Activated T-cell treated with anti-CD3 and anti-CD28 coated beads, Interleukin-2, amount 50 U/mL, for 4 hours (primary cell): Measurements from ENCODE around the gene DMBX1. TPM values are rescaled to one million over a fixed set of nuclear protein-coding genes. Genes with fewer than 3 reads are reported as not detected.
A peak's percentile ranks its signal among the peaks of the same experiment; 100 is the strongest.

ENCODE experiments used
- ATAC-seq, 2 donors: fragments of 200-7000 bp; cut with Tn5 transposase; one replicate each; pipeline ENCODE4 v1.10.0; 2021
- DNase-seq: peaks from one replicate; pipeline ENCODE4 v3.0.0-alpha.2; 2020
- H3K27me3 Mint-ChIP-seq: one replicate; pipeline ENCODE4 v1.8.0; 2021; ENCODE audit warnings: low read depth, mixed read lengths
- H3K36me3 Mint-ChIP-seq: one replicate; pipeline ENCODE4 v1.8.0; 2022; ENCODE audit warnings: mixed read lengths; ENCODE audit not compliant: insufficient read depth
- H3K4me1 Mint-ChIP-seq: one replicate; pipeline ENCODE4 v1.8.0; 2021; ENCODE audit warnings: low read depth, mixed read lengths
- H3K4me3 Mint-ChIP-seq: one replicate; pipeline ENCODE4 v1.8.0; 2021; ENCODE audit warnings: mild to moderate bottlenecking, moderate library complexity, mixed read lengths
- H3K9me3 Mint-ChIP-seq: one replicate; pipeline ENCODE4 v1.8.0; 2021; ENCODE audit warnings: mixed read lengths
- total RNA-seq, 3 donors: library from RNA; stranded (reverse); gene quantifications; one replicate each; pipeline ENCODE4 v1.2.1, GENCODE V29; 2021

DMBX1 gene
- not detected for total RNA-seq

DNA sequence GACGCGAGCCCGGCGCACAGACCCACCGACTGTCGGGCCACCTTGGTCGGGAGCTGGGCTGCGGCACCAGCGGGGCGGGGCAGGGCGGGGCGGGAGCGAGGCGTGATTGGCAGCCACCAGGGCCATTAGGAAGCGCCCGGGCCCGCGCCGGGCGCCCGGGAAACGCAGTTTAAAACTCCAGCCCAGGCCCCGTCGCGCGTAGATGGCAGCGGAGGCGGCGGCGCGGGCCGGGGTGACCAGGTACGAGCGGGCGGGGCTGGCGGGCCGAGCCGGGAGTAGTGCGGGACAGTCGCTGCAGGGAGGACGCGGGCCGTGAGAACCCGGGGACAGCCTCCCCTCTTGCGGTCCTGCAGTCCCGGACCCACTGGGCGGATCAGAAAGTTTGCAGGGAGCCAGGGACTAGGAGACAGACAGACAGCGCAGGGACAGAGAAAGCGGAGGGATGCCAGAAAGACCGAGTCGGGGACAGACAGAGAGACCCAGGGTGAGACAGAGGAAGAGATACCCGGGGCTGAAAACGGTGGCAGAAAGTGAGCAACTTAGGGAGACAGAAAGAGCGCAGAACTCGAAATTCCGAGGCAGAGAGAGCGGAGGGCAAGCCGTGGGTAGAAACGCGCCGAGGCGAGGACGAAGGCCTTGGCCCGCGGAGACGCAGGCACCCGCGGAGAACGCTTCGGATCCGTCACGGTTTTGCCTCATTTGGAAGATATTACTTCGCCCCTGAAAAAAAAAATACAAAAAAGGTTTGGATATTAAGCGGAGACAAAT lies at the start of gene DMBX1:
Gene DMBX1, plus strand, starts transcription at position 199 of the 768 bp plus-strand sequence. CDS start 17,175 bp downstream, outside the sequence.
- peak within 1 kb of the TSS; percentile 78 for H3K4me3 Mint-ChIP-seq
- H3K27me3 Mint-ChIP-seq = peaks cover 89% of the 10 kb centered on the region
- DNase-seq = no peak
- peak; percentile 67 to 75 for ATAC-seq
- H3K36me3 Mint-ChIP-seq = no peaks in the 10 kb centered on the region
- no peaks in the 10 kb centered on the region for H3K9me3 Mint-ChIP-seq
- H3K4me1 Mint-ChIP-seq = peaks cover 22% of the 10 kb centered on the region

DNA sequence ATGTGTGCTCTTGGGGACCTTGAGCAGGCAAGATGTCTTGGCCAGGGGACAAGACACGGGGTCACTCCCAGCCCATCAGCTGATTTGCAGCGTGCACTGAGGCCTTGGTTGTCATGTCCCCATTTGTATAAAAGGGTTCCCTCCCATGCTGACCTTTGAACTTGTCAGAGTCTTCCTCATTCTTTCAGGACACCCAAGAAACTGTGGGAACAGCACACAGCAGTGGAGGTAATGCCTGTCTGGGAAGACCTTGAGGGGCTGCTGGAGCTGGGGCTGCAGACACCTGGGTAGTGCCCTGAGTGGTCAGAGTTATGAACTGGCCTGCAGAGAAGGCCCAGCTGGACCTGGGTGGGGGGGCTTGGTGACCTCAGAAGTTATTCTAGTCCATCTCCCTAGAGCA lies 49.2 kb upstream of the DMBX1 start:
- DNase-seq (no peak), ATAC-seq (no peak)
- no peaks in the 10 kb centered on the region for H3K9me3 Mint-ChIP-seq
- H3K27me3 Mint-ChIP-seq = peaks cover 5% of the 10 kb centered on the region
- H3K4me3 Mint-ChIP-seq = no peak overlapping the region
- H3K4me1 Mint-ChIP-seq = peaks cover 8% of the 10 kb centered on the region
- H3K36me3 Mint-ChIP-seq = no peaks in the 10 kb centered on the region

DNA sequence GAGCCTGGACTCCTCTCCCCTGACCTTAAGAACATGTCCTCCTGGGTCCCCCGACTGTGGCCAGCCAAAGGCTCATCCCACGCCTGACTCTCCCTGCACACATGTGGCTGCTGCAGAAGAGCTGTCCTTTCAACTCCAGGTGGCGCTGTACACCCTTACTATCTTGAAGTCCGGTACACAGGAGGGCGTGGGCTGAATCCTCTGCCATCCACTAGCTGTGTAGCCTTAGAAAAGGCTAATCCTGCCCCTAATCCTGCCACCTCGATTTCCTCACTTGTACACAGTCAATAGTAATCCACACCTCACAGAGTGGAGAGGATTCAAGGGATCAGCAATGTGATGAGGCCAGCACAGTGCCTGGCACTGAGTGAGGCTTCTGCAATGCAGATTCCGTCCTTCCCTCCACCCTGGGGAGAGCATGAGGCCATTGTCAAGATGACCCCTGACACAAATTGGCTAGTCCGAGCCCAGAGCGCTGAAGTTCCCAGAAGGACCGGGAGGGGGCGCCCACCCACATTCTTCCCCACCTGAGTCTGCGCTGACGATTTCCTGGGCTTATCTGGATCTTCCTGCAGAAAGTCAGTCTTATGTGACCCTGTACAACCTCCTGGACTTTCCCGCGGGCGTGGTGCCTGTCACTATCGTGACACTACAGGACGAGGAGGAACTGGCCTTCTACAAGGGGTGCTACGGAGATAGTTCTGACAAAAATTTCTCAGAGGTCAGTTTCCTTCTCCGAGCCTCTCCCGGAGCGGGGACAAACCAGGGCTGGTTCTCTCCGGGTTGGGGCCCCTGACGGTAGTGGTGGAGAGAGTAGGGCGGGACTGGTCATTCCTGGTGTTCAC lies 47.1 kb upstream of the DMBX1 start:
- Mint-ChIP-seq H3K4me3 (peak overlapping the region; percentile 83), H3K36me3 (no peaks in the 10 kb centered on the region), H3K27me3 (peaks cover 18% of the 10 kb centered on the region), H3K9me3 (no peaks in the 10 kb centered on the region), H3K4me1 (peaks cover 16% of the 10 kb centered on the region)
- DNase-seq (peak; percentile 67), ATAC-seq (peak; percentile 73 to 81)

DNA sequence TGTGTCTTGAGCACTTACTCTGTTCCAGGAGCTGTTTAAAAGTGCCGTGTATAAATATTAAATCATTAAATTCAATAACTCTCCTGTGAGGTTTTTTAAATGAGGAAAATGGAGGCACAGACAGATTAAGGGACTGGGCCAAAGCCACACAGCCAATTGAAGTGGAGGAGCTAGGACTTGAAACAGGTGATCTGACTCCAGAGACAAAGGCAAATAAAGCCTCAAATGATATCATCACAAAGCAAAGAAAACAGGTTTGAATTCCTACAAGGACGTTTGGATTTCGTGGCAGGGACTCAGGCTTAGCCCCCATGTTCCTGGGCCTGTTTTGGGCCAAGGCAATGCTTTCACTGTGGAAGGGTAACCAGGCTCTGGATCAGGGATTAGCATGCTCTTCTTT lies 45.2 kb upstream of the DMBX1 start:
- Mint-ChIP-seq H3K27me3 (peaks cover 29% of the 10 kb centered on the region), H3K36me3 (no peaks in the 10 kb centered on the region), H3K4me1 (peaks cover 19% of the 10 kb centered on the region), H3K9me3 (no peaks in the 10 kb centered on the region), H3K4me3 (no peak overlapping the region)
- ATAC-seq (no peak), DNase-seq (no peak)

DNA sequence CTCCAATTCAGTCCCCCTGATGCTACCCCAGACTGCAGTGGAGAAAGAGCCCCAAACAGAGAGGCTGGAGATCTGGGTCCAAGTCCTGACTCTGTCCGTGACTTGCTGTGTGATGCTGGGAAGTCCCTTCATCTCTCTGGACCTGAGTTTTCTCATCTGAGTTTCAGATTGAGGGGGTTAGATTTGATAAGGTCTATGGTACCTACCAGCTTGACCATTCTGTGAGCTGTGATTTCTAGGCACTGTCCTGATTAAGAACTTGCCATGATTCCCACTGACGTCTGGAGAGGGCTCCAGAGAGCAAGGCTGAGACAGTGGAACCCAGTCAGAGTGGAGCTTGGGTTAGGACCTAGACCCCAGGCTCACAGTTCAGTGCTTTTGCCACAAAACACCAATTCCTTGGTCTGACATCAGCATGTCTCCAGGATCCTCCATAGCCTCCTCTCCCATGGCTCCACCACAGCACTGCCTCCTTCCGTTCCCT lies 43.8 kb upstream of the DMBX1 start:
- ATAC-seq (no peak), DNase-seq (no peak)
- Mint-ChIP-seq H3K4me1 (peaks cover 19% of the 10 kb centered on the region), H3K9me3 (no peaks in the 10 kb centered on the region), H3K36me3 (no peaks in the 10 kb centered on the region), H3K27me3 (peaks cover 39% of the 10 kb centered on the region), H3K4me3 (no peak overlapping the region)

DNA sequence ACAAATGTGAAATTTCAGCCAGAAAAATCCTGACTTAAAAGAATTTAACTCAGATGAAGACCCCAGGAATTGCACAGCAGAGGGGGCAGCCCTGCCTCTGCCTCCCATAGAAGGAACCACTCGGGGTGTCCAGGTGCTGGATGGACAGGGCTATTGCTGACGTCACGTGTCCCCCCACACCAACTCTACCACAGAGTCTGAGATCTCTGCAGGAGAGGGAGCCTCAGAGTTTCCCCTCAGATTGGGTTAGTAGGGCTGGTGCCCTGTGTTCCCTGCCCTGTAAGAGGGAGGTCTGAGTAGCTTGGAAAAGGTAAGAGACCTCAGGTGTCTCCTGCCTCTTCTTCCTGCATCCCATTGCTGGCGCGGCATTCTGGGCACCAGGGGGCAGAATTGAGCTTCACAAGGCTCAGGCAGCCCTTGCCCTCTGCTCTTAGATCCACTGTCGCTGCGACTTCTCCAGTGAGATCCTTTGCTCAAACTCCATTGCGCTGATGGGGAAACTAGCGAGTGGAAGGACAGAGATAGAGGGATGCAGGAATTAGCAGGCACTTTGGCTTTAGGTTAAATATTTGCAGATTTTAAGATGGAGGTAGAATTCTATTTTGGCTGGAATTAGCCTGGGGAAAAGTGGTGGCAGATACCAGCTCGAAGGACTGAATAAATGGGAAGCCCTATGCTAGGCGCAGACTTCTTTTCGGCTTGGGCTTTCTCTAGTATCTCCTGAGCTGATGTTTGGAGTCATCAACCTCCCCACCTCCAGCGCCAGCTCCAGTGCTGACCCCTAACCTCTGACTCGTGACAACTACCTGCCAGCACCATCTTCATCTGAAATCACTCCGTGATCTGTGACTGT lies 42.8 kb upstream of the DMBX1 start:
- Mint-ChIP-seq H3K27me3 (peaks cover 49% of the 10 kb centered on the region), H3K4me3 (no peak overlapping the region), H3K36me3 (no peaks in the 10 kb centered on the region), H3K9me3 (no peaks in the 10 kb centered on the region), H3K4me1 (peaks cover 19% of the 10 kb centered on the region)
- DNase-seq (peak; percentile 73), ATAC-seq (peak; percentile 68 to 69)

DNA sequence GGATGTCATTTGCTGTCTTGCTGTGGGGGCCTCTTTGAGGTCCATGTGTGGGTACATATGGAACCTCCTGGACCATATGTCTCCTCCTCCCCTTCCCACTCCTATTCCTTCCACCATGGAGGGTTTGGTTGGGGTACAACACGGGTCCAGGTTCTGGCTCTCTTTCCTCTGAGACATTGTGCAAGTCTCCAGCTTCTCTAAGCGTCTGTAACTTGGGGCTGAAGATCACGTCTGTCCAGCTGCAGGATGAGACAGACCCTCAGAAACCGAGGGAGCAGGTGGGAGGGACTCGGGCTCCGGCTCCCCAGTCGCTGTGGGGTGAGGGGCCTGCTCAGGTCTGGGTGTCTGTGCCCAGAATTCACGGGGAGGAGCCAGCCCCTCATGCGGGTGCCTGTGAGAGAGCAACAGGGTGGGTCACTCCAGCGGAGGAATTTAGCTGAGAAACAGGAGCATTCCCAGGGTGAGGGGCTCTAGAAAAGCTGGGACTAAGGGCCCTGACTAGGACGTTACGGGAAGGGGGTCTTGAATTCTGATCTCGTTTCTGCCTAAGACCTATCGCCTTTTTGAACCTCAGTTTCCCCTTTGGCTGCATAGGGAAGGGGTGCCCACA lies 42.0 kb upstream of the DMBX1 start:
- Mint-ChIP-seq H3K9me3 (no peaks in the 10 kb centered on the region), H3K27me3 (peaks cover 53% of the 10 kb centered on the region), H3K36me3 (no peaks in the 10 kb centered on the region), H3K4me3 (no peak overlapping the region), H3K4me1 (peaks cover 15% of the 10 kb centered on the region)
- no peak for ATAC-seq
- DNase-seq = no peak

DNA sequence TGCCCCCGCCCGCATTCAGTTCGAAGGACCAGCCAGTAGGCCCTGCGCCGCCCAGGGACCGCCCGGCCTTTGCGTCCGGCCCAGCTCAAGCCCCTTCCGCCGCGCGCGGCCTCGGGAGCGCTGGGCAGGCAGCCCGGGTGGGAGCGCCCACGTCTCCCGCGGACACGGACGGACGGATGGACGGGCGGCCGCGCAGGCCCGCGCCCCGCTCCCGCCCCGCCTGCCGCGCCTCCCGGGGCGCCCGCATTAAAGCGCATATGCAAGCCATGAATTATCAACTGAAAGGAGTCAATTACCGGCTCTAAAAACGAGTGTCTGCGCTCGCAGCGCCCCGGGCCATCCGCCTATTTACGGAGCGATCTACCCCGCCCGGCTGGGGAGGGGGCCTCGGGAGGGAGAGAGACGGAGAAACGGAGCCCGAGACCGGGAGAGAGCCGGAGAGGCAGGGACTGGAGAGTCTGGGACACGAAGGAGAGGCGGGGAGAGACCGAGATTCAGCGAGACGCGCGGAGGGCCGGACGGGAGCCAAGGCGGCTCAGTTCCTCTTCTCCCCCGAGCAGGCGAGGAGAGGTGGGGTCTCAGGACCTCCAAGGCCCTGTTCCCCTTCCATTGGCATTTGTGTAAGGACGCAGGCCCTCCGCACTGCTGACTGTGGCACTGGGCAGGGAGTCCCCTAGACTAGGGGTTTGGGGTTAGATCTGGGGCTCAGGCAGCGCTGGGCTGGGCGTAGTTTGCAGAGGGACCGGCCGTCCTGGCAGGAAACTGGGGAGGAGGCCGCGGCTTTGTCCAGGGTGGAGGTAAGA lies 41.3 kb upstream of the DMBX1 start:
- Mint-ChIP-seq H3K27me3 (peaks cover 59% of the 10 kb centered on the region), H3K4me1 (peaks cover 11% of the 10 kb centered on the region), H3K36me3 (no peaks in the 10 kb centered on the region), H3K9me3 (no peaks in the 10 kb centered on the region), H3K4me3 (peak overlapping the region; percentile 54)
- no peak for DNase-seq
- ATAC-seq = no peak

DNA sequence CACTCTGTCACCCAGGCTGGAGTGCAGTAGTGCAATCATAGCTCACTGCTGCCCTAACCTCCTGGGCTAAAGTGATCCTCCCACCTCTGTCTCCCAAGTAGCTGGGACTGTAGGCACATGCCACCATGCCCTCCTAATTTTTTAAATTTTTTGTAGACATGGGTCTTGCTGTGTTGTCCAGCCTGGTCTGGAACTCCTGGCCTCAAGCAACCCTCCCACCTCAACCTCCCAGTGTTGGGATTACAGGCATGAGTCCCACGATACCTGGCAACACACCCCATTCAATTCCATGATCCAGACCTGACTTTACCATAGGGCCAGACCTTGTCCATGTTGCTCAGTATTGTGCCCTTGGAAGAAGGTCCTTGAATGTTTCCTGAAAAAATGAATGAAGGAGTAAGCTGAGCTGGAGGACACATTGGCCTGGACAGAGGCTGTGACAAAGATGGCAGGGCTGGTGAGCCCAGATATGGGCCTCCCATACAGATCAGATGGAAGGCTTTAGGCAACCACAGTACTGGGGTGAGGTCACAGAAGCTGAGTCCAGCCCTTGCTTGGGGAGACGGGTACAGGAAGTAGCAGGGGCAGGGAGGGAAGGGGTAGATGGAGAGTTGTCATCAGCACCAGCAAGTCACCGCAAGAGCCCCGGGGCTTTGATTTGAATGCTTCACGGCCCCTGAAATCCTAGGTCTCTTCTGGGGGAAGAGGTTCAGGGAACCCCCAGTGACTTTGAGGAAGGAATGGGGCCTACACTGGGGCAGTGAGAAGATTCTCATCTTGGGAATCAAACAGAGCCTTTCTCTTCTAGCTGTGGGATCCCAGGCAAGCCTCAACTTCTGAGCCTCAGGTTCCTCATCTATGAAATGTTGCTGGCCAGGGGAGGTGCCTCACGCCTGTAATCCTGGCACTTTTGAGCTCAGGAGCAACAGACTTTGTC lies 40.1 kb upstream of the DMBX1 start:
- Mint-ChIP-seq H3K4me3 (no peak overlapping the region), H3K4me1 (peaks cover 11% of the 10 kb centered on the region), H3K9me3 (no peaks in the 10 kb centered on the region), H3K27me3 (peaks cover 62% of the 10 kb centered on the region), H3K36me3 (no peaks in the 10 kb centered on the region)
- no peak for ATAC-seq
- no peak for DNase-seq

DNA sequence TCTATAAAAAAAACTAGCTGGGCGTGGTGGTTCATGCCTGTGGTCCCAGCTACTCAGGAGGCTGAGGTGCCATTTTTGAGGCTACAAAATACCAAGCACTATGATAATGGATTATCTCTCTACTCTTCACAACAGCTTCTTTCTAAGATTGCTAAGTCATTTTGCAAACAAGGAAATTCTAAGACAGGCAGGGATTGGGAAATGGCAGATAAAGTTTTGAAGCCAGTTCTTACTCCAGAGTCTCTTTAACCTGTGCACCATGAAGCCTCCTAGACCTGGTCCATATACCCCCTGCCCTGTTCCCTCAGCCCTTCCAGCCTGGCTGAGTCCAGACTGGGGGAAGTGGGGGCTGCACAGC lies 39.5 kb upstream of the DMBX1 start:
- Mint-ChIP-seq H3K9me3 (no peaks in the 10 kb centered on the region), H3K36me3 (no peaks in the 10 kb centered on the region), H3K4me3 (no peak overlapping the region), H3K4me1 (peaks cover 11% of the 10 kb centered on the region), H3K27me3 (peaks cover 68% of the 10 kb centered on the region)
- no peak for DNase-seq
- ATAC-seq = no peak

DNA sequence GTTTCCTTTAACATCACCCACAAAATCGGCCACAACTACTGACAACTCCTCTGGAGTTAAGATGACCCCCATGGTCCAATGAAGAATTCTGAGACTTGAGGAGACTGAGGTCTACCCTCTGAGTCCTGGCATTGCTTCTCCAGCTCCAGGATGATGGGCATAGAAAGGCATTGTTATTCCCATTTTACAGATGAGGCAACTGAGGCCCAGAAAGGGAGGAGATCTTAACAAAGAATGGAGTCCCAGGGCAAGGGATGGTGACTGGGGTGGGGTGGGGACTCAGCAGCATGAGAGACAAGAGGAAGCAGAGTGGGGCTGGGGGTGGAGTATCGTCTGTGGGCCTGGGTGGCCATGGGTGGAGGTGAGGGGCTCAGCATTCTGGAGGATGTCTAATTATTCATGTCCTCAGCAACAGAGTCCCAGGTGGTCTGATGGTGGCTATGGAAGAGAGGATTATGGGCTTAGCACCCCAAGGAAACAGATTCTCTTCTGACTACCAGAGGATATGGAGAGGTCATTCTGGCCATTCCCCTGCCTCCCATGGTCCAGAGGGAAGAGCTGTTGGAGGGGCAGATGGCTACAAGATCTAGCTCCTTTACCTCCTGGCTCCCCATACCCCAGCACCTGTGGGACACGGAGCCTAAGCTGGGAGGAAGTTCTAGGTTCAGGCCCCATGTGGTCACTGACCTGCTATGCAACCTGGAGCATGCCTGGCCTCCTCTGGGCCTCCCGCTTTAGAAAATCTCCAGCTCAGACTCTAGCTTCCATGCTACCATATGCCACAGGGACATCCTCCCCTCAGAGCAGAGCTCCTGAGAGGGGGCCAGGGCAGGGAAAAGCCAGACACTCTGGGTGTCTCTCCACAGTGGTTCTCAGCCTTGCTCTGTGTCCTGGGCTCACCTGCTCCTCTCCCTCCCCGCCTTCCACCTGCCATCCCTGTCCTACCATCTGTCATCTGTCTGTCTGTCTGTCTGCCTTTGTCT lies 37.4 kb upstream of the DMBX1 start:
- Mint-ChIP-seq H3K36me3 (no peaks in the 10 kb centered on the region), H3K27me3 (peaks cover 62% of the 10 kb centered on the region)

More for the DNA sequence above, 37.4 kb upstream of the DMBX1 start:
- no peak overlapping the region for H3K4me3 Mint-ChIP-seq
- no peaks in the 10 kb centered on the region for H3K9me3 Mint-ChIP-seq
- peaks cover 5% of the 10 kb centered on the region for H3K4me1 Mint-ChIP-seq
- DNase-seq (no peak), ATAC-seq (no peak)
